SU-DHL-6 (cell line): ENCODE measurements around the gene AGO3.

ENCODE experiments used
- H2AFZ ChIP-seq: fragments of 200-600 bp; sonication (generic); 2 replicates; pipeline ENCODE4 v1.6.1; 2014; ENCODE audit warnings: low read depth, mild to moderate bottlenecking, moderate library complexity, mixed read lengths, antibody characterized with exemption, low read length; ENCODE audit not compliant: severe bottlenecking
- H3F3A ChIP-seq: fragments of 200-600 bp; shearing (Covaris generic); 2 replicates; pipeline ENCODE4 v1.6.0; 2016; ENCODE audit warnings: antibody characterized with exemption, mild to moderate bottlenecking; ENCODE audit not compliant: insufficient read depth
- H3K27ac ChIP-seq: fragments of 200-600 bp; sonication (generic); 2 replicates; pipeline ENCODE4 v1.5.1; 2016; ENCODE audit warnings: low read depth, mild to moderate bottlenecking, low read length, moderate library complexity, mixed read lengths
- H3K27me3 ChIP-seq: fragments of 200-600 bp; sonication (generic), shearing (Covaris generic); 2 replicates; pipeline ENCODE4 v1.6.0; 2014; ENCODE audit warnings: mild to moderate bottlenecking, low read length
- H3K36me3 ChIP-seq: fragments of 200-600 bp; sonication (generic); 2 replicates; pipeline ENCODE4 v1.6.1; 2014; ENCODE audit warnings: mild to moderate bottlenecking, low read length, mixed read lengths
- H3K4me2 ChIP-seq: fragments of 300-600, 200-600 bp; shearing (Covaris generic), sonication (generic); 2 replicates; pipeline ENCODE4 v1.6.0; 2014; ENCODE audit warnings: low read length, low read depth, mild to moderate bottlenecking; ENCODE audit not compliant: poor library complexity, severe bottlenecking
- H3K4me3 ChIP-seq: fragments of 200-600 bp; sonication (generic); 2 replicates; pipeline ENCODE4 v1.5.1; 2014; ENCODE audit warnings: antibody characterized with exemption, low read length, mild to moderate bottlenecking, mixed read lengths; ENCODE audit not compliant: insufficient read depth, poor library complexity, severe bottlenecking
- H3K79me2 ChIP-seq: fragments of 200-600 bp; sonication (generic); 2 replicates; pipeline ENCODE4 v1.6.1; 2014; ENCODE audit warnings: mild to moderate bottlenecking, low read length, moderate library complexity; ENCODE audit not compliant: insufficient read depth
- H3K9ac ChIP-seq: fragments of 200-600 bp; sonication (generic); 2 replicates; pipeline ENCODE4 v1.7.0; 2014; ENCODE audit warnings: mild to moderate bottlenecking, low read length
- H3K9me2 ChIP-seq: fragments of 200-600 bp; sonication (generic); replicated peaks from 2 replicates; pipeline ENCODE4 v1.6.1; 2014; ENCODE audit warnings: low read length; ENCODE audit not compliant: insufficient read depth
- H3K9me3 ChIP-seq: fragments of 200-600 bp; sonication (generic); 2 replicates; pipeline ENCODE4 v1.6.1; 2014; ENCODE audit warnings: low read length, mixed read lengths; ENCODE audit not compliant: insufficient read depth
- H4K20me1 ChIP-seq: fragments of 200-600 bp; sonication (generic); 2 replicates; pipeline ENCODE4 v1.6.1; 2014; ENCODE audit warnings: low read depth, mild to moderate bottlenecking, antibody characterized with exemption, low read length, moderate library complexity, mixed read lengths
- EZH2phosphoT487 ChIP-seq: fragments of 200-600 bp; sonication (generic), shearing (Covaris generic); conservative IDR thresholded peaks from 2 replicates; pipeline ENCODE4 v1.6.1; 2018; ENCODE audit warnings: mild to moderate bottlenecking, antibody characterized with exemption, low read length, moderate library complexity, mixed read lengths
- TF ChIP-seq, protein P1 (sequence below): fragments of 200-600 bp; sonication (generic); IDR thresholded peaks from one replicate; pipeline ENCODE4 v1.5.1; 2017; ENCODE audit warnings: antibody characterized with exemption, mild to moderate bottlenecking, low read length, moderate library complexity; ENCODE audit not compliant: insufficient read depth, poor library complexity, severe bottlenecking

The AGO3 gene

GRCh38 chr1:36083219-36083618, 152.3 kb downstream of the AGO3 start:
- no peaks in the 10 kb centered on the region for H3K9me2 ChIP-seq
- H3K79me2 ChIP-seq = no peaks in the 10 kb centered on the region
- H3K4me3 ChIP-seq = no peak overlapping the region
- H3K9ac ChIP-seq = no peak overlapping the region
- no peak overlapping the region for H3K4me2 ChIP-seq
- TF ChIP-seq, protein P1, sequence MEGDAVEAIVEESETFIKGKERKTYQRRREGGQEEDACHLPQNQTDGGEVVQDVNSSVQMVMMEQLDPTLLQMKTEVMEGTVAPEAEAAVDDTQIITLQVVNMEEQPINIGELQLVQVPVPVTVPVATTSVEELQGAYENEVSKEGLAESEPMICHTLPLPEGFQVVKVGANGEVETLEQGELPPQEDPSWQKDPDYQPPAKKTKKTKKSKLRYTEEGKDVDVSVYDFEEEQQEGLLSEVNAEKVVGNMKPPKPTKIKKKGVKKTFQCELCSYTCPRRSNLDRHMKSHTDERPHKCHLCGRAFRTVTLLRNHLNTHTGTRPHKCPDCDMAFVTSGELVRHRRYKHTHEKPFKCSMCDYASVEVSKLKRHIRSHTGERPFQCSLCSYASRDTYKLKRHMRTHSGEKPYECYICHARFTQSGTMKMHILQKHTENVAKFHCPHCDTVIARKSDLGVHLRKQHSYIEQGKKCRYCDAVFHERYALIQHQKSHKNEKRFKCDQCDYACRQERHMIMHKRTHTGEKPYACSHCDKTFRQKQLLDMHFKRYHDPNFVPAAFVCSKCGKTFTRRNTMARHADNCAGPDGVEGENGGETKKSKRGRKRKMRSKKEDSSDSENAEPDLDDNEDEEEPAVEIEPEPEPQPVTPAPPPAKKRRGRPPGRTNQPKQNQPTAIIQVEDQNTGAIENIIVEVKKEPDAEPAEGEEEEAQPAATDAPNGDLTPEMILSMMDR = no peak
- TF ChIP-seq EZH2phosphoT487 = no peak
- no peaks in the 10 kb centered on the region for H3K27me3 ChIP-seq
- H3K9me3 ChIP-seq = no peaks in the 10 kb centered on the region
- no peaks in the 10 kb centered on the region for H3F3A ChIP-seq
- H3K27ac ChIP-seq = no peak overlapping the region
- no peak overlapping the region for H2AFZ ChIP-seq
- no peaks in the 10 kb centered on the region for H4K20me1 ChIP-seq
- no peaks in the 10 kb centered on the region for H3K36me3 ChIP-seq

DNA sequence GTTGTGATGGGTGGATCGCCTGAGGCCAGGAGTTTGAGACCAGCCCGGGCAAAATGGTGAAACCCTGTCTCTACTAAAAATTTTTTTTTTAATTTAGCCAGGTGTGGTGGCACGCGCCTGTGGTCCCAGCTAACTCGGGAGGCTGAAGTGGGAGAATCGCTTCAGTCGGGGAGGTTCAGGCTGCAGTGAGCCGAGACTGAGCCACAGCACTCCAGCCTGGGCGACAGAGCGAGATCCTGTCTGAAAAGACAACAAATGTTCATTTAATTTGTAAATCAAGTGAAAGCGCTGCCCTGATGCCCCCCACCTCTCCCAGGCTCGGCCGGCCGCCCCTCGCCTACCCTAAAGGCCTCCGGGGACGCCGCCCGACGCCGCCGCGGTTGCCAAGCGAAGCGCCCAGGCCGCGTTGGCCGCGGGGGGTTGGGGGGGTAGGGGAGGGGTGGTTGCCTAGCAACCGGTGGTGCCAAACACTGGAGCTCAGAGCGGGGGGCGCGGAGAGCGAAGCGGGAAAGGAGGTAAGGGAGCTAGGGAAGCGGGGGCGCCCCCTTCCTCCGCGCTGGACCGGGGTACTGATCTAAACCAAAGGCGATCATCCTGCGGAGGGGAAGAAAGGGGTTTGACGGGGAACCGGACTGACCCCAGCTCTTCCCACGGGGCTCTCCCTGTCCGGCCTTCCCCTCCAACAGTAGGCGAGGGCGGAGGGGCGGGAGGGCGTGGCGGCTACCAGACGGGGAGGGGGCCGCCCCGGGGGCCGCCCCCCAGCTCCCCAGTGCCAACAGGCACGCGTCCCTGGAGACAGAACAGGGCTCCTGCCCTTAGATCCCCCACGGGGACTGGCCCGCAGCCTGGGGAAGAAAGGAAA, 153.0 kb downstream of the AGO3 start, which contains the start of gene TEKT2:
Gene TEKT2, plus strand, starts transcription at position 460 of the 862 bp plus-strand sequence. CDS start 828 bp downstream, outside the sequence.
- Histone ChIP-seq H3K9ac (no peak within 1 kb of the TSS), H3K27me3 (no peaks in the 10 kb centered on the region), H3F3A (no peaks in the 10 kb centered on the region), H3K4me3 (no peak within 1 kb of the TSS), H3K36me3 (no peaks in the 10 kb centered on the region), H3K27ac (no peak within 1 kb of the TSS), H3K4me2 (no peak within 1 kb of the TSS), H4K20me1 (no peaks in the 10 kb centered on the region), H3K79me2 (no peaks in the 10 kb centered on the region; the same call in 1 of the 2 replicates), H3K9me3 (no peaks in the 10 kb centered on the region), H2AFZ (no peak within 1 kb of the TSS), H3K9me2 (no peaks in the 10 kb centered on the region)
- TF ChIP-seq, protein P1 = no peak
- TF ChIP-seq EZH2phosphoT487 = no peak

DNA sequence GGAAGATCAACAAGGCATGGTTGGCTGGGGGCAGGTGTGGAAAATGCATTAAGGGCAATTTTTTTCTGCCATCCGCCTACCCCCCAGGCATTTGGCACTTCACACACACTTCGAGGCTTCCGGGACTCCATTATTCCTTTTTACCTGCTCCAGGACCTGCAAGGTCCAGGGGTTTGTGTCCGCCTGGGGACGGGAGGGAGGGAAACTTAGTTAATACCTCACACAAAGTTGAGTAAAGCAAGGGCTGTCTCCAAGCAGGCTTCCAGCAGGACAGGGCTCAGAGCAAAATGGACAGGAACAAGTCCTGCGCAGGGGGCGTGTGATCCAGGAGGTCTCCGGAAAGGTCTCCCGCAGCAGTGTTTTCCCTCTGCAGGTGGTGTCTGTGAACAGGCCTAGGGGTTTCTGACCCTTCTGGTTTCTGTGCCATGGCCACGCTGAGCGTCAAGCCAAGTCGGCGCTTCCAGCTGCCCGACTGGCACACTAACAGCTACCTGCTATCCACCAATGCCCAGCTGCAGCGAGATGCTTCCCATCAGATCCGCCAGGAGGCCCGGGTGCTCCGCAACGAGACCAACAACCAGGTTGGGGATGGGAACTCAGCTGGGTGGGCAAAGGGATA, 153.7 kb downstream of the AGO3 start:
- H3F3A ChIP-seq = no peaks in the 10 kb centered on the region
- no peaks in the 10 kb centered on the region for H3K9me3 ChIP-seq
- H3K27ac ChIP-seq = no peak overlapping the region
- H3K36me3 ChIP-seq = no peaks in the 10 kb centered on the region
- no peak for TF ChIP-seq EZH2phosphoT487
- TF ChIP-seq, protein P1 = no peak
- no peaks in the 10 kb centered on the region for H4K20me1 ChIP-seq
- H2AFZ ChIP-seq = no peak overlapping the region
- H3K9me2 ChIP-seq = no peaks in the 10 kb centered on the region
- H3K27me3 ChIP-seq = no peaks in the 10 kb centered on the region
- H3K9ac ChIP-seq = no peak overlapping the region
- peaks cover 7% of the 10 kb centered on the region for H3K79me2 ChIP-seq
- no peak overlapping the region for H3K4me3 ChIP-seq
- H3K4me2 ChIP-seq = no peak overlapping the region
